NCI-H510A (cell line): ENCODE results near the gene ASCC2.
"Not testable (repeated sequence)": the region's sequence is repeated elsewhere in the genome, so short reads cannot be mapped to it uniquely, and the experiment has no call there.

ENCODE experiments used
- DNase-seq: peaks from one replicate; lab custom pipeline; 2025; lab: John Stamatoyannopoulos, UW

Gene ASCC2

DNA sequence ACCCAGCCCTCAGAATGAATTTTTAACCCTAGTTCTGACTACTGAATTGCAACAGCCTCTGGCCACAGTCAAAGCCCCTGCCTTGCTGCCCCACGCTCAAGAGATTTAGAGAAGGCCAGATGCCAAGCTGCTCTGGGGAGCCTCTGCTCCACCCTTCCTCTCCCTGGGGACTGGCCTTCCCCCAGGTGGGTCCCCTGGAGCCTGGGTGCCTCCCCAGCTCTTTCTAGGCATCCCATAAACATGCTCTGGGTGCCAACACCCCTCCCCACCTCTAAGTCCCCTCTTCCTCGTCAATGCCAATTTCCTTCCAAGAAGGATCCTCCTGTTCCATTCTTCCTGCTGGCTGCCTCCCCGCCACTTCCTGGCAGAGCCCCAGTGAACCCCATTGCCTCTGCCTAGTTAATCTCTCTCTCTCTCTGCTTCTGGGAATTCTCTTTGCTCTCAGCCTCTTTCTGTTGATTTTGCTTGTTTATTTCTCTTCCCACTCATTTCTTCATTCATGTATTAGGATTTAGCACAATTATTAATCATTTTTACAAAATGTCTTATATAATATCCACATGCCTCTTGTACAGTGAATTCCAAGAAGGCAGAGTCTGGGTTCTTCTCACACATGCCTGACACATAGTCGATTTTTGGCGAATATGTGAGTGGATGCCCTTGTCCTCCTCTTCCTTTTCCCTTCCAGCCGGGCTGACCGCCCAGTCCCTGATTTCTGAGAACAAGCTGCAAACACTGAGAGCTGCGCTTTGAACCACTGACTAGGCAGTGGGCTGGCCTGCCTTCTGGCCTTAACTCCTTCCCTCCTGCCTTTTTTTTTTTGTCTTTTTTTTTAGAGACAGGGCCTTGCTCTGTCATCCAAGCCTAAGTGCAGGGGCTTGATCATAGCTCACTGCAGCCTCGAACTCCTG, 53.4 kb downstream of the ASCC2 start:
- no peak for DNase-seq

DNA sequence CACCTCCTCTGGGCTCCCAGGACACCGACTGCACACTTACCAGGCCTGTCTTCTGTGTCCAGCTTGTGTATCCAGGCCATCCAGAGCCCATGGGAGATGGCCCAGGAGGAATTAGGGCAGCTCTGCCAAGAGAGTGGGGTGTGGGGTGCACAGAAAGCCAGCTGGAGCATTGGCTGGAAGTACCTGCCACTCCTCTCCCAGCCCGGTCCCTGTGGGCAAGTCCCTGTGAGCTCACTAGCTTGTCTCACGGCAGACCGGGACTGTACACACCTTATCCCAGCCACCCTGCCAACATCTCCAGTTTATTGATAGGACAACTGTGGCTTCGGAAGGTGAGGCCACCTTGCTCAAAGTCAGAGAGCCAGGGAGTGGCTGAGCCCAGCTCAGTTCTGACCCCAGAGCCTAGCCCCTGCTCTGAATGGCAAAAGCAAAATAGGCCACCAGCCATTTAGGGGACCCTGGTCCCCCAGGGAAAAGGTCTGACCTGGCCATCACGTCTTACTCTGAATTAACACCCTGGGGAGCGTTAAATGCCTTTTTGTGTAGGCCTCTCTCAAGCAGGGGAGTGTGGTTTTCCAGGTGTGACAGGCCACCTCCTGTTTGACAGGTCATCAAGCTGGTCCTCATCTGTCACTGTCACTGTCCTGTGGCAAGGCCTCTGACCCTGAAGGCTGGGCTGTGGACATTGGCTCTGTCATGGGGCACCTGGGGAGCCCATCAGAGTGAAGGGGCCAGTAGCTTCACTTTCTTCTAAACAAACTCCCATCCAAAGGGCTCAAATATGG, 55.8 kb downstream of the ASCC2 start:
- no peak for DNase-seq

DNA sequence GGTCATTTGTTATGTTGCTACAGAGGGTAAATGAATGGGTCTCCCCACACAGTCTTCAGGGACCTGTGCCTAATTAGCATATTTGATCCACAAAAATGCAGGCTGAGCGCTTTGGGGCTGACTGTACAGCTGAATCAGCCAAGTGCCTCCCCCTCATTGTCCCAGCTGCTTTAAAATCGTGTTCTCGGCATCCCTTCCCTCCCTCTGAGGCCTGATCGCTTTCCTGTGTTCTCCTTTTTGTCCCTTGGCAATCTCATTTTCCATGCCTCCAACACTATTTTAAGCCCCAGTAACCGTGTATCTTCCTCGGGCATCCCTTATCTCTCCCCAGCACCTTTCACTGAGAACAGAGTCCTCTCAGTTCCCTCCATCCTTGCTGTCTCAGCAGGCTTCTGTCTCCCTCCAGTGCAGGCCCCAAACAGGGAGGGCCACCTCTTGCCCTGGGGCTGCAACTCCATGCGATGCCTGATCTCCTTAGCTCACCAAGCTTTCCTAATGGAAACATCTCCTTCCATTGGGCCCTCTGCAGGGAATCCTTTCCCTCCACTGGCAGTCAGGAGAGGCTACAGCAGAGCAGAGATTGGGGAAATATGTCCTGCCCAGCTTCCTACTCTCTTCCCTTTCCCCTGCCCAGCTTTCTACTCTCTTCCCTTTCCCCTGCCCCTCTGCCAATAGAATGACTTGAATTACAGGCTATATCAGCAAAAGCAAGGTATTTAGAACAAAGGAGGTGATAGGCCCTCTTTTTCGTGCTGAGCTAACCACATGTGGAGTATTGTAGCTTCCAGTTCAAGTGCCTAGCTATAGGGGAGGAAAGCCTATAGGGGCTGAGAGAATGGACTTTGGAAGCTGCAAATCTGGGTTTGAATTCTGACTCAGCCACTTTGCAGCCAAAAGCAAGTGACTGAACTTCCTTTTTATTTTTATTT, 57.1 kb downstream of the ASCC2 start:
- DNase-seq: no peak

DNA sequence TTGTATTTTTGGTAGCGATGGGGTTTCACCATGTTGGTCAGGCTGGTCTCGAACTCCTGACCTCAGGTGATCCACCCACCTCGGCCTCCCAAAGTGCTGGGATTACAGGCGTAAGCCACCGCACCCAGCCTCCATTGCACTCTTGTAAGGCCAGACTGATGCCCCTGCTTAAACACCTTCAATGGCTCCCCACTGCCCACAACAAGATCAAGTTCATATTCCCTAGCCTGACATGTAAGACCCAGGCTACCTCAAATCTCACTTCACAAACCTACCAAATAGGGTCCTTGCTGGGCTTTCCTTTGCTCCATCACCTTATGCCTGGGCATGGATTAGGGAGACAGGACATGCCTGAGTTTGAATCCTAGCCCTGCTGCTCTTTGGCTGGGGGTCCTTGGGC, 57.9 kb downstream of the ASCC2 start:
- DNase-seq: no peak

DNA sequence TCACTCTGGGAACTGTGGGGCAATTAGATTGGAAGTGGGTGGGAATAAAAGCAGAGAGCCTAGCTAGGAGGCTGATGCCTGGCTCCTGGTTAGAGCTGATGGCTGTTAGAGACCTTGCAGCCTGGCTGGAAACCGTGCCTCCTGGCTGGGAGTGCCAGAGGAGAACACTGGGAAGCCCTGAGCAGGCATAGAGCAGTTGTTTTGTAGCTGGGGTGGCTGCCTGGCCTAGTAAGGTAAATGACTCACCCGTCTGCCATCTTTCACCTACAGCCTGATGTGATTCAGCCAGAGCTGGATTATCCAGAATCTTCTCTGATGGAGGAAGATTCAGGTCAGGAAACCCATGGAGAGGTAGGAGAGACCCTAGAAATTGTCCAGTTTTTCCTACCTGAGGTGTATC, 64.8 kb downstream of the ASCC2 start:
- DNase-seq: no peak

DNA sequence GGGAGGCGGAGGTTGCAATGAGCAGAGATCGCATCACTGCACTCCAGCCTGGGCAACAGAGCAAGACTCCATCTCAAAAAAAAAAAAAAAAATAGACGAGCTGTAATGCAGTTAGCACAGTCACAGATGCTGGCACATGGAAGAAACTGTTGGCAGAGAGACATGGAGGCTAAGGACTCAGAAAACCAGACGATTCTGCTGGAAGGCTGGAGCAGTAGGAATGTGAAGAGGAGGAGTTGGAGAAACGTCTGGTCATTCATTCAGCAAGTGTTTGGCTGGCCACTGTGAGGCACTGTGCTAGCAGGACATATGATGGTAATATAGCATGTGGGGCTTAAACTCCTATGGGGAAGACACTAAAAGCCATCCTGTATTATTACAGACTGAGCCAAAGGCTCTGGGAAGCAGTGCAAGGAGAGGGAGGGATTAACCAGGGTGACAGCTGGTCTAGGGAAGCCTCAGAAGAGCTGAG, 65.9 kb downstream of the ASCC2 start:
- no peak for DNase-seq

DNA sequence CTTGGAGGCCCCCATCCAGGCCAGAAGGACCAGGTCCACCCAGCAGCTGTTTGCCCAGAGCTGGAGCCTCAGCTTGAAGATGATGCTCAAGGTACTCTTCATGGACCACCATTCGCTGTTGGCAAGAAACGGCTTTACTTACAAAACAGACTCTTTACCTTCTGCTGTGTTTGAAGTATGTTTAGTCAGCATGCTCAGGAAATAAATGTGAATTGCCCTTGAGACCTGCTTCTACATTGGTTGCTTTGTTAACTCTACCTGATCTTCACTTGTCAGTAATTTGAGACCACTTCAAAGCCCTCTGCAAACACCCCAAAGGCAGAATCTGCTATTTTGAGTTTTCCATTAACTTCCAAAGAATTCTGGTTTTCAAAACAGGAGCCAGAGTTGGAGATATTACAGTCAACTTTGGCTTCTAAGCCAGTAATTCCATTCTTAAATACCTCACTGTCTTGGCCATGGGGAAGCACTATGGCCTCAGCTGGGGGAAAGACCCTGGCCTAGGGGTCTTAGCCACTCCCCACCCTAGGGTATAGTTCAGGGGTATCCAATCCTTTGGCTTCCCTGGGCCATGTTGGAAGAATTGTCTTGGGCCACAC, 68.3 kb downstream of the ASCC2 start:
- no peak for DNase-seq

DNA sequence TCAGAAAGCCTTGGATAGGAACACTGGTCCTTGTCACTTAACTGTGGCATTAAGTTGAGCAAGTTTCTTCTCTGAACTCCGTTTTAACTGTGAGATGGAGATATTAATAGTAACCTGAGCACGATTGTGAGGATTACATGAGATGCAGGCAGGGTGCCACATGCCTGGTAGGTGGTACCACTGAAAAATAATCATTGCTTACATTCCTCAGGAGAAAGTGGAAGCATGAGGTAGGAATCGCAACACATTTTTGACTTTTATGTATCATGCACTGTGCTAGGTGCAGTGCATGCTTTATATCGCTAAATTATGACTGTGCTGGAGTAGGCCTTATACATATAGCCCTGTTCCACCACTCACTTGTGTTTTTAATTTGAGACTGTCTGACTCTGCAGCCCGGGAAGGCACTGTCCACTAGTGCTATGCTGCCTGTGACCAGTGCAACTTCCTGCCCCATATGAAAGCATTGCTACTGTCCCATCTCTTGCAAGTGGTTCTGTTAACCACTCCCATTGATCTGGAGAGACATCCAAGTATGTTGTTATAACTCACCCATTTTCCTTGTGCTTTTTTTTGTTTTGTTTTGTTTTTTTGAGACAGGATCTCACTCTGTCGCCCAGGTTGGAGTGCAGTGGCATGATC, 69.9 kb downstream of the ASCC2 start:
- DNase-seq: no peak

DNA sequence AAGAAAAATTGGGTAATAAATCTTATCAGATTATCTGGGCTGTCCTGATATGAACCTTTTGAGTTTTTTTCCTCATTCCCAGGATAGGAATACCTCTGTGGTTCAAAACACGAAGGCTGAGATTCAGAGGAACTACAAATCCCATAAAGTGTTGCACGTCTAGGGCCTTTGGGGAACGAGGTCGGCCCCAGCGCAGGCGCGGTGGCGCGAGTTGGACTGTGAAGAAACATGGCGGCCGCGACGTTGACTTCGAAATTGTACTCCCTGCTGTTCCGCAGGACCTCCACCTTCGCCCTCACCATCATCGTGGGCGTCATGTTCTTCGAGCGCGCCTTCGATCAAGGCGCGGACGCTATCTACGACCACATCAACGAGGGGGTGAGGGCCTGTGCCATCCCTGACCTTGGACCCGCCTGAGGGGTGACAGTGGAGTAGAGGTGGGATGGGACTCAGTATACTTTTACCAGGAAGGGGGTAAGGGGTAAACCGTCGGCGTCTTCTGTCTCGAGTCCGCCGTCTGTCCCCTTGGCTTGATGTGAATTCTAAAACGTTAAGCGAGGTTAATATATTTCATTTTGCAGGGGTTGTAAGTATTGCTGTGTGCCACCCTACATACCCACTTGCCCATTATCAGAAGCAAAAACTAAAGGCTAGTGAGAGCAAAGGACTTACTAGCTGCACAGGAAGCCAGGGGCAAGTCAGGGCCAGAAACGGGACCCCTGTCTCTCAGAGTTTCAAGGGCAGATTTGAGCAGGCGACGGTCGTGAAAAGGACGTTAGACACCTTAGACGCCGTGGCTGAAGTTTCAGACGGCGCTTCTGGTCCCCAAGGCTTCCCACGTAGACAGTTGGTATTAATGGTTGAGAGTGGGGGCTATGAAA, 70.7 kb downstream of the ASCC2 start, which contains the start of gene UQCR10:
UQCR10 (plus strand) TSS at position 199 of the 881 bp plus-strand sequence; CDS start at position 229, 30 bp downstream.
- DNase-seq: peak; percentile 69

DNA sequence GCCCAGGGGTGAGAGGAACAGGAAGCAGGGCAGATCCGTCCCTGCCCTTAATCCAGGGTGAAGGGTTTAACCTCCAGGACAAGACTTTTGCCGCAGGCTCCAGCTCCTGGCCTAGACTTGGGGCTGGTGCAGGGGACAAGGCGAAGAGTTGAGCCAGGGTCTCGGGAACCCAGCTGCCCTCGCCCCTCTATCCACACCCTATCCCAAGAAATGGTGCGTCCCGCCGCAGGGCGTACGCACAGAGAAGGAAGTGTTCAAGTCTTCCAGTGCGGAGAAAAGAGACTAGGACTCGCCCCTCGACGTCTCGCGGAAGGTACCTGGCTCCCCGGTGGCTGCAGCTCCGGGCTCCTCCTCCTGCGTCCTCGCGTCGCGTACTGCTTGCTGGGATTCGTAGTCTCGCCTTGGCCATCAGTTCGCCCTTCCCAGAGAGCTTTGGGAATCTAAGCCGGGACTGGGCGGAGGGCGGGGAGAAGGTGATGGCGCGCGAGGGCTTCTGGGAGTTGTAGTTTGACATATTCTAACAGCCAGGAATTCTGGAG, 71.4 kb downstream of the ASCC2 start, which contains the start of gene ZMAT5:
ZMAT5 (minus strand) TSS at position 376 of the 539 bp plus-strand sequence. CDS start 18,463 bp downstream, outside the sequence.
- peak; percentile 88 for DNase-seq

DNA sequence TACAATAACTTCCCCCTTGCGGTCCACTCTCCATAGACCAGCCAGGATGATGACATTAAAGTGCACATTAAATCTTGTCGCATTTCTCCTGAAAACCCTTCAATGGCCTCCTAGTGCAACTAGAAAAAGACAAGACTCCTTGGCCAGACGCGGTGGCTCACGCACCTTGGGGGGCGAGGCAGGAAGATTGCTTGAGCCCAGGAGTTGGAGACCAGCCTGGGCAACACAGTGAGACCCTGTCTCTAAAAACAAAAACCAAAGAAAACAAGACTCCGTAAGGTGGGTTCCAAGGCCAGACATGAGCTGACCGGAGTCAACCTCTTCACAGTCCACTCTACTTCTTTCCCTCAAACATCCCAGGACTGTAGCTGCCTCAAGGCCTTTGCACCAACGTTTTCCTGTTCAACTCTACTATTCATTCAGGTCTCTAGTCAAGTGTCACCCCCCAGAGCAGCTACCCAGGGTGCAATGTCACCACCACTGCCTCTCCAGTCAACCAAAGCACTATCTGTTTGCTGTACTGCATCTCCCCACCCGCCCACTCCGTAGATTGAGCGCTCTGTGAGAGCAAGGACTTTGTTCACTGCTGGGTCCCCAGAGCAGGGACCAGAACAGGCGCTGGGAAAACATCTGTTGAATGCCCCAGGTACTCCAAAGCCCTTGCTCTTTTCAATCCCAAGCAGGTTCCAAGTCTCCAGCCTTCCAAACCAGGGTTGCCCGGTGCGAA, 72.0 kb downstream of the ASCC2 start:
- DNase-seq: no peak

DNA sequence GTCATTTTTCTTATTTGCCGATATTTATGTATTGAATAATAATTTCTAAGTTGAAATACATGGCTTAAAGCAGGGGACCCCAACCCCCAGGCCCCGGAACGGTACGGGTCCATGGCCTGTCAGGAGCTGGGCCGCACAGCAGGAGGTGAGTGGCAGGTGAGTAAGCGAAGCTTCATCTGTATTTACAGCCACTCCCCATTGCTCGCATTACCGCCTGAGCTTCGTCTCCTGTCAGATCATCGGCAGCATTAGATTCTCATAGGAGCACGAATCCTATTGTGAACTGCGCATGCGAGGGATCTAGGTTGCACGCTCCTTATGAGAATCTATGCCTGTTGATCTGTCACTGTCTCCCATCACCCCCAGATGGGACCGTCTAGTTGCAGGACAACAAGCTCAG, 75.8 kb downstream of the ASCC2 start:
- peak; percentile 34 for DNase-seq

DNA sequence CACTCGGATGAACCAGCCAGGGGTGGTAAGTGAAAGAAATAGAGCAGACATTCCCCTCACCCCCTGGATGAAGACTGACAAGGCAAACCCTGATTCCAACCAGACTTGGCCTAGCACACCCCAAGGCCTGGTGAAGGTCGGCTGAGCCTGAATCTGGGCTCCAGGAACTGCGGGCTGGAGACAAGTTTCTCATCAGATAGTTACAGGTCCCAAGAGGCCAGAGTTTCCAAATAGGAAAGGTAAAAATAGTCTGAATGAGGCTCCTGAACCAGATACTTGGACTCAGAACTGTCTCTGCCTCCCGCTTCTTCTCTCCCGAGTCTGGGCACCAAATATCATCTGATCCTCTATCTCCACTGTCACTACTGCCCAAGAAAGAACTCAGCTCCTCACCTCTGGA, 79.1 kb downstream of the ASCC2 start:
- DNase-seq: no peak

DNA sequence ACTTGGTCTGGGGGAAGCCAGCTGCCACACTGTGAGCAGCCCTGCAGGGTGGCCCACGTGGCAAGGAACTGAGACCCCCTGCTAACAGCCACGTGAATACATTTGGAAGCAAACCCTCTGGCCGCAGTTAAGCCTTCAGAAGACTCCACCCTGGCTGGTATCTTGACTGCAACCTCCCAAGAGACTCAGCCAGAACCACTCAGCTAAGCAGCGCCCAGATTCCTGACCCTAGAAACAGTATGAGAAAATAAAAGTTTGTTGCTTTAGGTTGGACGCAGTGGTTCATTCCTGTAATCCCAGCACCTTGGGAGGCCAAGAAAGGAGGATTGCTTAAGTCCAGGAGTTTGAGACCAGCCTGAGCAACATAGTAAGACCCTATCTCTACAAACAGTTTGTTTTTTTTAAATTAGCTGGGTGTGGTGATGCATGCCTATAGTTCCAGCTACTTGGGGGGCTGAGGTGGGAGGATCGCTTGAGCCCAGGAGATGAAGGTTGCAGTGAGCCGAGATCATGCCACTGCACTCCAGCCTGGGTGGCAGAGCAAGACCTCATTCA, 79.9 kb downstream of the ASCC2 start:
- no peak for DNase-seq

DNA sequence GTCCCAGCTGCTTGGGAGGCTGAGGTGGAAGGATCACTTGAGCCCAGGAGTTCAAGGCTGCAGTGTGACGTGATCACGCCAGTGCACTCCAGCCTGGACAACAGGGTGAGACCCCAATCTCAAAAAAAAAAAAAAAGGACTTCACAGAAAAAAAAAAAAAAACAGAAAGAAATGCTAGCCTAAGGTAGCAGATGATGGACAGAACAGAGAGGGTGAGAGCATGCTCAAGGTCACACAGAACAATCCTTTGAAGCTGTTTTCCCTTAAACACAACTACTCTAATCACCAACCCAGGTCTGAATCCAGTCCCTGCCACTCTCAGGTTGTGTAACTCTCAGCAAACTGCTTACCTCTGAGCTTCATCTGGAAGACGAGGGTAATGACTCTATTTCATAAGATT, 81.0 kb downstream of the ASCC2 start:
- DNase-seq: no peak

DNA sequence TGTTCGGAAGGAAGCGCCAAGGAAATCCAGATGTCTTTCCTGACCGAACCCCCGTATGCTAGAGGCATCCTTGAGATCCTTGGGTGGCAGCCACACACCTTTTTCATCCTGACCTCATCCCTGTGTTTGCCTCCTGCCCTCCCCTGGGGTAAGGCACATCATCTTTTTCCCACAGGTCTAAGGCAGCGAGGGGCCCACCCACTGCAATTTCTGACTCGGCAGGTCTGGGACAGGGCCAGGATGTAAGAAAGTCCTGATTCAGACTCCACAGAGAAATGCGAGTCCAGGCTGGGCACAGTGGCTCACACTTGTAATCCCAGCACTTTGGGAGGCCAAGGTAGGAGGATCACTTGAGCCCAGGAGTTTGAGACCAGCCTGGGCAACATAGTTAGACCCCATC, 81.7 kb downstream of the ASCC2 start:
- no peak for DNase-seq

DNA sequence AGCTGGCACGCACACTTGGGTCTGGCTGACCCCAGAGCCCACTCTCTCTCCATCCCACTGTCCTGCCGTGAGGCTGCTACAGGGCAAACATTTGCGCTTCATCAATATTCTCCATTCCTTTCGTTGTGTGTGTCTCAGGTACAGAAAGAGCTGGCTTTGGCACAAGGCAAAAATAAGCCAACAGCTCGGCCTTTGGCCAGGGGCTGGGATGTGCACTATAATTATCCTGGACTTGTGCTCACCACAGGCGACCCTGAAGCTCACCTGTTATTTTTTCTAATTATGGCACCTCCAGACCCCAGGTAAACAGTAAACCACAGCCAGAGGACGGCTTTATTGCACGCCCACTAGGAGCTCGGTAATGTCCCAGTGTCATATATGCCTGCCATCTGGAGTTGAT, 82.2 kb downstream of the ASCC2 start:
- no peak for DNase-seq

DNA sequence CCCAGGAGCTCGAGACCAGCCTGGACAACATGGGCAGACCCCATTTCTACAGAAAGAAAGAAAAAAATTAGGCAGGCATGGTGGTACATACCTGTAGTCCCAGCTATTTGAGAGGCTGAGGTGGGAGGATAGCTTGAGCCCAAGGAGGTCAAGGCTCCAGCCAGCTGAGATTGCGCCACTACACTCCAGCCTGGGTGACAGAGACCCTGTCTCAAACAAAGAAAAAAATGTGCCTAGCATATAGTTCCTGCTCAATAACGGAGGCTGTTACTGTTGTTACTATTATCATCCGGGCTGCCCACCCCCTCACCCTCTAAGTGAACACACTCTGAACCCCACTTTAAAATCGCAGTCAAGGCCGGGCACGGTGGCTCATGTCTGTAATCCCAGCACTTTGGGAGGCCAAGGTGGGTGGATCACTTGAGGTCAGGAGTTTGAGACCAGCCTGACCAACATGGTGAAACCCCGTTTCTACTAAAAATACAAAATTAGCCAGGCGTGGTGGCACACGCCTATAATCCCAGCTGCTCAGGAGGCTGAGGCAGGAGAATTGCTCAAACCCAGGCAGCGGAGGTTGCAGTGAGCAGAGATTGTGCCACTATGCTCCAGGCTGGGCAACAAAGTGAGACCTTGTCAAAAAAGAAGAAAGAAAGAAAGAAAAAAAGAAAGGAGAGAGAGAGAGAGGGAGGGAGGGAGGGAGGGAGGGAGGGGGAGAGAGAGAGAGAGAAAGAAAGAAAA, 83.2 kb downstream of the ASCC2 start:
- not testable (repeated sequence) for DNase-seq
